PC-3 (cell line): Measurements from ENCODE around the gene MFNG. TPM values are rescaled to one million over a fixed set of nuclear protein-coding genes. Genes with fewer than 3 reads are reported as not detected.

ENCODE experiments used
- ATAC-seq: fragments of 200-7000 bp; cut with Tn5 transposase; 2 replicates; pipeline ENCODE4 v1.9.1; 2020; ENCODE audit warnings: mild to moderate bottlenecking, moderate library complexity
- BruUV-seq: library from RNA; stranded (reverse); fragments of 400-500 nt; replicated peaks from 2 replicates; lab custom pipeline; 2021; lab: Mats Ljungman, UMichigan
- CTCF ChIA-PET: fragments of 300-600 bp; sonication (Branson Sonifier 250); formaldehyde crosslinking; loops from one replicate; lab custom pipeline; 2022; ENCODE audit warnings: antibody characterized with exemption; lab: Charles Lee
- POLR2A ChIA-PET: fragments of 300-600 bp; sonication (Branson Sonifier 250); formaldehyde crosslinking; loops from one replicate; lab custom pipeline; 2022; ENCODE audit warnings: antibody characterized with exemption; ENCODE audit not compliant: unreplicated experiment; lab: Charles Lee
- DNase-seq: peaks from one replicate; pipeline ENCODE4 v3.0.0-alpha.2; 2015
- H2AFZ ChIP-seq: fragments of 300-600 bp; sonication (generic); 2 replicates; pipeline ENCODE4 v1.6.0; 2016; ENCODE audit warnings: antibody characterized with exemption, low read length
- H3F3A ChIP-seq: fragments of 300-600 bp; sonication (generic); one replicate; pipeline ENCODE4 v1.6.0; 2017; ENCODE audit warnings: antibody characterized with exemption, low read length, control low read depth, mild to moderate bottlenecking; ENCODE audit not compliant: unreplicated experiment
- H3K27ac ChIP-seq: fragments of 300-600 bp; sonication (generic); 2 replicates; pipeline ENCODE4 v1.5.1; 2016; ENCODE audit warnings: mild to moderate bottlenecking, low read length
- H3K27me3 ChIP-seq: fragments of 300-600 bp; sonication (generic); 2 replicates; pipeline ENCODE4 v1.6.1; 2016; ENCODE audit warnings: low read length, mixed read lengths
- H3K36me3 ChIP-seq: fragments of 300-600 bp; sonication (generic); 2 replicates; pipeline ENCODE4 v1.6.1; 2016; ENCODE audit warnings: low read depth, mixed run types, low read length, mixed read lengths
- H3K4me1 ChIP-seq: fragments of 300-600 bp; sonication (generic); 2 replicates; pipeline ENCODE4 v1.5.1; 2016; ENCODE audit warnings: low read length; ENCODE audit not compliant: insufficient read depth
- H3K4me2 ChIP-seq: fragments of 300-600 bp; sonication (generic); 2 replicates; pipeline ENCODE4 v1.6.0; 2016; ENCODE audit warnings: low read length
- H3K4me3 ChIP-seq: fragments of 300-600 bp; sonication (generic); 2 replicates; pipeline ENCODE4 v1.5.1; 2016; ENCODE audit warnings: mild to moderate bottlenecking, low read length, mixed read lengths
- H3K79me2 ChIP-seq: fragments of 300-600 bp; sonication (generic); 2 replicates; pipeline ENCODE4 v1.6.1; 2017; ENCODE audit warnings: low read length, mixed read lengths
- H3K9ac ChIP-seq: fragments of 300-600 bp; sonication (generic); 2 replicates; pipeline ENCODE4 v1.6.0; 2016; ENCODE audit warnings: mild to moderate bottlenecking, low read length
- H3K9me2 ChIP-seq: fragments of 300-600 bp; sonication (generic); replicated peaks from 2 replicates; pipeline ENCODE4 v1.6.1; 2016; ENCODE audit warnings: mixed run types, low read length, mixed read lengths
- H3K9me3 ChIP-seq: fragments of 300-600 bp; sonication (generic); 2 replicates; pipeline ENCODE4 v1.6.1; 2016; ENCODE audit warnings: low read length, mixed read lengths
- H4K20me1 ChIP-seq: fragments of 300-600 bp; sonication (generic); 2 replicates; pipeline ENCODE4 v1.6.1; 2016; ENCODE audit warnings: low read length, mixed read lengths
- CTCF ChIP-seq: fragments of 300-600 bp; sonication (generic); conservative IDR thresholded peaks from 2 replicates; pipeline ENCODE4 v1.5.1; 2017; ENCODE audit warnings: antibody characterized with exemption, low read depth, mild to moderate bottlenecking, low read length
- EZH2 ChIP-seq: fragments of 300-600 bp; sonication (generic); IDR thresholded peaks from one replicate; pipeline ENCODE4 v1.6.1; 2017; ENCODE audit warnings: antibody characterized with exemption, mild to moderate bottlenecking, low read length; ENCODE audit not compliant: unreplicated experiment
- EZH2phosphoT487 ChIP-seq: fragments of 300-600 bp; sonication (generic); IDR thresholded peaks from 2 replicates; pipeline ENCODE4 v1.6.1; 2018; ENCODE audit warnings: mild to moderate bottlenecking, antibody characterized with exemption, low read length, borderline replicate concordance
- intact Hi-C: fragments of 100-400 bp; cut with micrococcal nuclease; formaldehyde crosslinking; loops from 2 replicates; pipeline ENCODE4 v1.9.0; 2023
- total RNA-seq: library from RNA; depleted of rRNA; stranded (reverse); fragments of >200 nt; gene quantifications from 2 replicates; pipeline ENCODE4 v1.2.3, GENCODE V29; 2014

MFNG gene
- total RNA-seq, 1 experiment from 2014 or later: 1.7 TPM

GRCh38 chr22:37501610-37502341 lies 15.6 kb upstream of the MFNG start:
- CTCF ChIA-PET: no interaction called here
- peak overlapping the region; percentile 75 for H3K9ac ChIP-seq

GRCh38 chr22:37500745-37501609 lies 14.8 kb upstream of the MFNG start:
- Histone ChIP-seq H3K4me1 (peaks cover 42% of the 10 kb centered on the region), H3K4me3 (peak overlapping the region; percentile 9; the same call in 1 of the 2 replicates), H3K79me2 (no peaks in the 10 kb centered on the region; the same call in 1 of the 2 replicates), H3K9me3 (no peaks in the 10 kb centered on the region), H3F3A (peaks cover 4% of the 10 kb centered on the region), H3K36me3 (peaks cover 2% of the 10 kb centered on the region; the same call in 1 of the 2 replicates), H3K4me2 (peak overlapping the region; percentile 71), H4K20me1 (no peaks in the 10 kb centered on the region), H3K9ac (peak overlapping the region; percentile 71), H3K9me2 (no peaks in the 10 kb centered on the region), H3K27me3 (no peaks in the 10 kb centered on the region), H3K27ac (peak overlapping the region; percentile 95), H2AFZ (no peak overlapping the region)
- DNase-seq (no peak), ATAC-seq (peak; percentile 14)
- no peak for TF ChIP-seq CTCF
- TF ChIP-seq EZH2: no peak
- no peak for TF ChIP-seq EZH2phosphoT487
- BruUV-seq: no TSS peak
- CTCF ChIA-PET: no interaction called here
- POLR2A ChIA-PET: interaction anchor here (1.1 kb wide), 1 partner anchor 12 kb away, joined by 3 read pairs; no protein-coding TSS in a partner anchor
- intact Hi-C loops: no loop called here

More at GRCh38 chr22:37501610-37502341, 15.6 kb upstream of the MFNG start:
- Histone ChIP-seq H3K4me3 (peak overlapping the region; percentile 9; the same call in 1 of the 2 replicates), H3K4me2 (peak overlapping the region; percentile 71), H4K20me1 (no peaks in the 10 kb centered on the region), H3K9me3 (no peaks in the 10 kb centered on the region), H2AFZ (no peak overlapping the region), H3K79me2 (no peaks in the 10 kb centered on the region; the same call in 1 of the 2 replicates), H3K27me3 (no peaks in the 10 kb centered on the region), H3K4me1 (peaks cover 39% of the 10 kb centered on the region), H3K36me3 (no peaks in the 10 kb centered on the region), H3K27ac (peak overlapping the region; percentile 95), H3F3A (peaks cover 4% of the 10 kb centered on the region), H3K9me2 (no peaks in the 10 kb centered on the region)
- POLR2A ChIA-PET: interaction anchor here (1.1 kb wide), 1 partner anchor 11 kb away, joined by 3 read pairs; no protein-coding TSS in a partner anchor
- peak; percentile 90 for DNase-seq
- no TSS peak for BruUV-seq
- no peak for TF ChIP-seq EZH2
- TF ChIP-seq CTCF: no peak
- no peak for TF ChIP-seq EZH2phosphoT487
- intact Hi-C loops: no loop called here
- peak; percentile 81 for ATAC-seq
